GM13977 (cell line): Measurements from ENCODE around the gene C10orf90.

Experiments
- DNase-seq: peaks from one replicate; pipeline ENCODE4 v3.0.0; 2012; ENCODE audit warnings: low spot score
- CTCF ChIP-seq: IDR thresholded peaks from 2 replicates; pipeline ENCODE4 v1.5.1; 2012; ENCODE audit warnings: mild to moderate bottlenecking, control low read depth; ENCODE audit not compliant: insufficient read depth; ENCODE audit errors: extremely low read depth, missing control alignments
- in situ Hi-C: fragments of 300-500 bp; cut with MboI; formaldehyde crosslinking; loops from one replicate; pipeline ENCODE4 v1.12.0; 2022; ENCODE audit warnings: low sequenced_read_pairs, low pct_unique_long_range_greater_than_20kb, mixed read lengths, inconsistent platforms; ENCODE audit not compliant: unreplicated experiment

C10orf90 gene

GRCh38 chr10:126509182-126509581 lies 161.3 kb downstream of the C10orf90 start:
- DNase-seq: no peak
- in situ Hi-C loops: no loop called here
- TF ChIP-seq CTCF: no peak

GRCh38 chr10:126508535-126509040 lies 161.9 kb downstream of the C10orf90 start:
- TF ChIP-seq CTCF: no peak
- no peak for DNase-seq
- in situ Hi-C loops: no loop called here

GRCh38 chr10:126504761-126505112 lies 165.8 kb downstream of the C10orf90 start:
- in situ Hi-C loops: no loop called here
- TF ChIP-seq CTCF: no peak

GRCh38 chr10:126504063-126504760 lies 166.3 kb downstream of the C10orf90 start:
- in situ Hi-C loops: no loop called here
- peak; percentile 51 for TF ChIP-seq CTCF
- peak; percentile 57 for DNase-seq

More at GRCh38 chr10:126504761-126505112, 165.8 kb downstream of the C10orf90 start:
- no peak for DNase-seq

DNA sequence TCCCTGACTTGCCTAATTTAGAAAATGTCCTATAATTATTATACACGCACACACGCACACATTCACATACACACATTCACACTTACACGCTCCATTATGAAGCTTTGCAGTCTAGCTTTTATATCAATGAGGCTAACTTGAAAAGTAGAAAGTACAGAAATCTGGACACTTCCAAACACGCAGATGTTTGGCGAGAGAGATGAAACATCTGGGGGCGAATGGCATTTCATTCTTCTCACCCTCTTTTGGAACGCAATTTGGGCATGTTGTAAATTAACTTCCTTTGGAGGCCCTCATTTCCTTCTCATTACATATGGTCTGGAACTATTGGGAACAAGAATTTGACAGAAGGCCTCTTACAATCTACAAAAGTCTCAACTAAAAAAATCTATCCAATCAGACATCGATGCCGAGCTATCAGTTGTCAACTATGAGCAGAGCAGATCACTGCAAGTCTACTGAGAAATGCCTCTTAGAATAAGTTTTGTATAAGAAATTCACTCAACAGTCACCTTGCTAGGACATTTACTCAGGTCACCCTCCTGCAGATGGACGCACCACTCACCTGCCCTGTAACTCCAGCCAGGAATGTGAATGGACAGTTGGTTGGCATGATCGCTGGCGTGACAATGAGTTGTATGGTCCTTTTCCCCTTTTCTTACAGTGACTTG lies 167.0 kb downstream of the C10orf90 start:
- TF ChIP-seq CTCF: no peak
- in situ Hi-C loops: no loop called here
- no peak for DNase-seq

GRCh38 chr10:126502441-126502840 lies 168.1 kb downstream of the C10orf90 start:
- no peak for TF ChIP-seq CTCF
- no peak for DNase-seq
- in situ Hi-C loops: no loop called here
